RWPE2 (cell line): ENCODE results near the gene SKA3.
"Not testable (repeated sequence)": the region's sequence is repeated elsewhere in the genome, so short reads cannot be mapped to it uniquely, and the experiment has no call there.

Source experiments
- ATAC-seq: fragments of 200-7000 bp; cut with Tn5 transposase; 3 replicates; pipeline ENCODE4 v1.9.1; 2021; ENCODE audit warnings: low read depth
- DNase-seq: peaks from one replicate; pipeline ENCODE4 v3.0.0-alpha.2; 2020; ENCODE audit warnings: low spot score
- H3K27ac ChIP-seq: fragments of 450-650 bp; 2 replicates; pipeline ENCODE4 v1.5.1; 2017; ENCODE audit warnings: mild to moderate bottlenecking; ENCODE audit not compliant: poor library complexity, severe bottlenecking
- H3K27me3 ChIP-seq: fragments of 250-450 bp; sonication (Bioruptor Pico); 2 replicates; pipeline ENCODE4 v1.5.1; 2021; ENCODE audit warnings: mild to moderate bottlenecking, moderate library complexity; ENCODE audit not compliant: insufficient read depth, poor library complexity, severe bottlenecking
- H3K36me3 ChIP-seq: fragments of 250-450 bp; sonication (Bioruptor Pico); 2 replicates; pipeline ENCODE4 v1.5.1; 2020; ENCODE audit warnings: low read depth, mild to moderate bottlenecking, moderate library complexity
- H3K4me1 ChIP-seq: fragments of 250-450 bp; sonication (Bioruptor Pico); 2 replicates; pipeline ENCODE4 v1.5.1; 2021; ENCODE audit warnings: mild to moderate bottlenecking, moderate library complexity; ENCODE audit not compliant: insufficient read depth, poor library complexity, severe bottlenecking
- H3K4me3 ChIP-seq: fragments of 250-450 bp; sonication (Bioruptor Pico); 2 replicates; pipeline ENCODE4 v1.5.1; 2021; ENCODE audit warnings: mild to moderate bottlenecking, moderate library complexity; ENCODE audit not compliant: severe bottlenecking
- H3K9me3 ChIP-seq: fragments of 250-450 bp; sonication (Bioruptor Pico); 2 replicates; pipeline ENCODE4 v1.5.1; 2021; ENCODE audit warnings: mild to moderate bottlenecking, moderate library complexity; ENCODE audit not compliant: severe bottlenecking
- TF ChIP-seq, protein P1 (sequence below): fragments of 450-650 bp; IDR thresholded peaks from one replicate; pipeline ENCODE4 v1.5.1; 2017; ENCODE audit warnings: mild to moderate bottlenecking, moderate library complexity; ENCODE audit not compliant: poor library complexity, severe bottlenecking

The SKA3 gene

DNA sequence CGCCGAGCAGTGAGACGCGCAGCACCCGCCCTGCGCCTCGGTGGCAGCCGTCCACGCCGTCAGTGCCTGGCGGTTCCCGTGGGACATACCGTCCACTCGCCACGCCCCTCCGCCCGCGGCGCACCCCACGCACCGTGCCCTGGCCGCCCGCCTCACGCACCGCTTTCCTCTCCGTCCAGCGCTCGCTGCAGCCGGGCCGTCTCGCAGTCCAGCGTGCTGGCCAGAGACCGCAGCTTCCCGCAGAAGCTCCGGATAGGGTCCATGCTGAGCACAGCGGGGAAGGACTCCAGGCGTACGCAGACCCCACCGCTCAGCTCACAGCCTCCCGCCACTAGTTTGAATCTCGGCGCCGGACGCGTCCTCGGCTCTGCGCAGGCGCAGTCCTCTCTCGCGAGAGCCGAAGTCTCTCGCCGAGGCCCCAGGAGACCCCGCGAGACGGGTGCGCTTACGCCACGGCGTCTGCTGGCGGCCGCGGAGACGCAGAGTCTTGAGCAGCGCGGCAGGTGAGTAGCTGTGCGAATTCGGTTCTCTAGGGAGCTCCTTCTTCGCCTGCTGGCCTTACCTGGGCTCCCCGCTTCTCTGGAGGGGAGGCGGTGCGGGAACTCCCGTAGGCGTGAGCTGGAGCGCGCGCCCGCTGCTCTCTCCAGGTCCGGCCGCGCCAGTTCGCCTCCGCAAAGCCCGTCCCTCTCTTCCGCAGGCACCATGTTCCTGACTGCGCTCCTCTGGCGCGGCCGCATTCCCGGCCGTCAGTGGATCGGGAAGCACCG, at the start of gene SKA3, which contains the start of gene MRPL57:
SKA3 (minus strand) TSS at position 338 of the 767 bp plus-strand sequence; CDS start at position 263, 75 bp downstream.
MRPL57 (plus strand) TSS at position 444 of the 767 bp plus-strand sequence; CDS start at position 703, 259 bp downstream.
- TF ChIP-seq, protein P1, sequence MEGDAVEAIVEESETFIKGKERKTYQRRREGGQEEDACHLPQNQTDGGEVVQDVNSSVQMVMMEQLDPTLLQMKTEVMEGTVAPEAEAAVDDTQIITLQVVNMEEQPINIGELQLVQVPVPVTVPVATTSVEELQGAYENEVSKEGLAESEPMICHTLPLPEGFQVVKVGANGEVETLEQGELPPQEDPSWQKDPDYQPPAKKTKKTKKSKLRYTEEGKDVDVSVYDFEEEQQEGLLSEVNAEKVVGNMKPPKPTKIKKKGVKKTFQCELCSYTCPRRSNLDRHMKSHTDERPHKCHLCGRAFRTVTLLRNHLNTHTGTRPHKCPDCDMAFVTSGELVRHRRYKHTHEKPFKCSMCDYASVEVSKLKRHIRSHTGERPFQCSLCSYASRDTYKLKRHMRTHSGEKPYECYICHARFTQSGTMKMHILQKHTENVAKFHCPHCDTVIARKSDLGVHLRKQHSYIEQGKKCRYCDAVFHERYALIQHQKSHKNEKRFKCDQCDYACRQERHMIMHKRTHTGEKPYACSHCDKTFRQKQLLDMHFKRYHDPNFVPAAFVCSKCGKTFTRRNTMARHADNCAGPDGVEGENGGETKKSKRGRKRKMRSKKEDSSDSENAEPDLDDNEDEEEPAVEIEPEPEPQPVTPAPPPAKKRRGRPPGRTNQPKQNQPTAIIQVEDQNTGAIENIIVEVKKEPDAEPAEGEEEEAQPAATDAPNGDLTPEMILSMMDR = no peak
- Histone ChIP-seq H3K9me3 (no peaks in the 10 kb centered on the region), H3K27me3 (no peaks in the 10 kb centered on the region), H3K36me3 (peaks cover 25% of the 10 kb centered on the region), H3K4me3 (peak within 1 kb of the TSS; percentile 78), H3K4me1 (peaks cover 15% of the 10 kb centered on the region), H3K27ac (peak within 1 kb of the TSS; percentile 80)
- ATAC-seq (peak; percentile 89), DNase-seq (peak; percentile 88)

DNA sequence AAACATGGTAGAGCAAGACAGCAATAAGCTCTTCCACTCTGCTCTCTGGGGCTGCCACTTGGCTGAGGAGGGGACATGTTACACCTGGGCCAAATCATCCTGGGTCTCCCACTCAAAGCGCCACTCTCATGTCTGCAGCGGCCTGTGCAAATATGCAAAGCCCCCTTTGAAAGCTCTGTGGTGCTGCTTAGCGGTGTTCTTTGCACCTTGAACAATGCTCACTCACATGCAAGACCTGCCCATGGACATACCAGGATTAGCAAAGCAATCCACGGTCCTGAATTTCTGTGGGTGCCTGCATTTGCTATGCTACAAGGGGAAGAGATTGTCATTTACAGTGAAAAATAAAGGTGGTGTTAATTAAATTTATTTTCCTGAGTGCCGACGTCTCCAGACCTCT, 48.7 kb upstream of the SKA3 start:
- H3K4me1 ChIP-seq = no peaks in the 10 kb centered on the region
- no peaks in the 10 kb centered on the region for H3K9me3 ChIP-seq
- H3K27ac ChIP-seq = no peak overlapping the region
- TF ChIP-seq, protein P1 = no peak
- no peak overlapping the region for H3K4me3 ChIP-seq
- DNase-seq (no peak), ATAC-seq (no peak)
- no peaks in the 10 kb centered on the region for H3K27me3 ChIP-seq
- no peaks in the 10 kb centered on the region for H3K36me3 ChIP-seq

DNA sequence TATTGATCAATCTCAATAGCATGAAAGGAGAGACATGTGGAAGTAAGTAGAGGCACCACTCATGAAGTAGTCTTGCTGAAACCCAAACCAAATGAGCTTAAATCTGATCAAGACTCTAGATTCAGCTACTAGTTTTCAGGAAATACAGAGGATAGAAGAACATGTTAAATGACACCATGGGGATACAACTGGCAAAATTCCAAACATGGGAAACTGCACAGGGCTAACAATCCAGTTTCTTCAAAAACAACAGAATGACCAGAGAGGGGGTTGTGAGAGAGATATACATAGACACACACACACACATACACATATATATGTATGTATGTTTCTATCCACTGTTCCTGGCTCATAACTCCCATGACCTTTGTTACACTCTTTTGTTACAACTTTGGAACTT, 44.9 kb upstream of the SKA3 start:
- Histone ChIP-seq H3K27ac (no peak overlapping the region), H3K27me3 (no peaks in the 10 kb centered on the region), H3K4me1 (no peaks in the 10 kb centered on the region), H3K9me3 (no peaks in the 10 kb centered on the region), H3K4me3 (no peak overlapping the region), H3K36me3 (no peaks in the 10 kb centered on the region)
- DNase-seq (no peak), ATAC-seq (no peak)
- TF ChIP-seq, protein P1 = no peak

DNA sequence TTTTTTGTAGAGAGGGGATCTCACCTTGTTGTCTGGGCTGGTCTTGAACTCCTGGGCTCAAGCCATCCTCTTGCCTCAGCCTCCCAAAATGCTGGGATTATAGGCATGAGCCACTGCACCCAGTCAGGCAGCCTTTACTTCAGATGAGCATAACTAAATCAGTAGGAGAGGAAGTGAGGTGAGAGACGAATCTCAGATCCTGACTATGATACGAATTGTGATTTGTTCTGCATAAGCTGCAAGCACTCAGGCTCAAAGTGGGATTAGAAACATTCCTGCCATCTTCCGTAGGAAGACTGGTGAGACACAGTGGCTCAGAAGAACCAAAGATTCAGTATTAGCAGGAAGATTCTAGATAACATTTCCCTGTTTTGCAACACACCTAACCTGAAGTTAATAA, 43.4 kb upstream of the SKA3 start:
- not testable (repeated sequence) for H3K27ac ChIP-seq, ATAC-seq, H3K36me3 ChIP-seq, H3K27me3 ChIP-seq, DNase-seq, H3K4me3 ChIP-seq, H3K4me1 ChIP-seq, H3K9me3 ChIP-seq

DNA sequence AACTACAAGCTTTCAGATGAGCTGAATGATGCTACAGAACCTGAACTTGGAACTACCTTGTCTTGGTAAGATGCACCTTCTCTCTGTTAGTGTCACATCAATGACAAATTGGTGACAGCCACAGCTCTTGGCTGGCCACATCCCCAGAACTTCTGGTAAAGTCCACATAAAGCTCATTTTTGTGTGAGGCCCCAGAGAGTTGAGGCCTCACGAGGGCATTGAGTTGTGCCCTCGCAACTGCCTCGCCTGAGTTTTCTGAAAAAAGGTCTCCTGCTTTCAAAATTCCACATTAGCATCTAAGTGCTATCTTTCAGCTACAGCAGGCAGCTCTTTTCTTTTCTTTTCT, 42.7 kb upstream of the SKA3 start:
- H3K4me1 ChIP-seq = no peaks in the 10 kb centered on the region
- no peak overlapping the region for H3K4me3 ChIP-seq
- H3K36me3 ChIP-seq = no peaks in the 10 kb centered on the region
- no peak for ATAC-seq
- no peak overlapping the region for H3K27ac ChIP-seq
- DNase-seq = no peak
- no peaks in the 10 kb centered on the region for H3K9me3 ChIP-seq
- TF ChIP-seq, protein P1 = no peak
- no peaks in the 10 kb centered on the region for H3K27me3 ChIP-seq
